Sigmoid colon (tissue), 7 donors: ENCODE results near the gene MIGA2. TPM values are rescaled to one million over a fixed set of nuclear protein-coding genes. Genes with fewer than 3 reads are reported as not detected.
"Not testable (repeated sequence)": the region's sequence is repeated elsewhere in the genome, so short reads cannot be mapped to it uniquely, and the experiment has no call there.

Experiments
- DNase-seq: peaks from one replicate; pipeline ENCODE4 v3.0.0-alpha.2; 2019
- H3K27ac ChIP-seq, 4 donors: fragments of 200-600 bp; sonication (generic); one replicate each; pipeline ENCODE4 v1.5.1; 2016 to 2019; ENCODE audit warnings: mild to moderate bottlenecking in 1 of 4
- H3K27me3 ChIP-seq, 3 donors: fragments of 200-600 bp; sonication (generic); one replicate each; pipeline ENCODE4 v1.5.1; 2019; ENCODE audit warnings: mild to moderate bottlenecking in 1 of 3
- H3K36me3 ChIP-seq, 4 donors: fragments of 200-600 bp; sonication (generic); one replicate each; pipeline ENCODE4 v1.5.1; 2016 to 2019
- H3K4me1 ChIP-seq, 4 donors: fragments of 200-600 bp; sonication (generic); one replicate each; pipeline ENCODE4 v1.5.1; 2017 to 2019
- H3K4me3 ChIP-seq, 4 donors: fragments of 200-600 bp; sonication (generic); one replicate each; pipeline ENCODE4 v1.5.1; 2017 to 2019; ENCODE audit warnings: mild to moderate bottlenecking in 2 of 4, moderate library complexity in 1 of 4
- H3K9me3 ChIP-seq, 4 donors: fragments of 200-600 bp in 3 of 4; sonication (generic) in 3 of 4; one replicate each; pipeline versions ENCODE4 v1.5.1 to v1.6.1; 2013 to 2019
- CTCF ChIP-seq, 4 experiments: fragments of 450-650 bp in 3 of 4; fragments of 200-600 bp in 1 of 4; IDR thresholded peaks; one replicate each; pipeline ENCODE4 v1.5.1; 2016 to 2019; ENCODE audit warnings: antibody characterized with exemption in 4 of 4, mild to moderate bottlenecking in 3 of 4, moderate library complexity in 2 of 4
- EP300 ChIP-seq, 4 donors: sonication (generic); formaldehyde crosslinking; IDR thresholded peaks; one replicate each; pipeline ENCODE4 v1.6.1; 2017; ENCODE audit warnings: antibody characterized with exemption in 4 of 4
- POLR2A ChIP-seq, 2 donors: fragments of 450-650 bp; IDR thresholded peaks; one replicate each; pipeline ENCODE4 v1.6.1; 2016; ENCODE audit warnings: antibody characterized with exemption in 2 of 2, mild to moderate bottlenecking in 2 of 2, moderate library complexity in 2 of 2
- POLR2AphosphoS5 ChIP-seq, 4 donors: sonication (generic); formaldehyde crosslinking; IDR thresholded peaks; one replicate each; pipeline ENCODE4 v1.6.1; 2017; ENCODE audit warnings: antibody characterized with exemption in 4 of 4
- WGBS, 2 donors: extraction: QIAGEN DNeasy Blood & Tissue Kit; methylation state at CpG; one replicate each; pipeline ENCODE4 v1.1.7; 2013; 5-methylcytosine and 5-hydroxymethylcytosine counted together
- intact Hi-C: fragments of 100-400 bp; cut with DNase I; formaldehyde crosslinking; loops from one replicate; pipeline ENCODE4 v1.15.1; 2023
- polyA plus RNA-seq, 3 donors: library from polyadenylated mRNA; stranded (reverse); fragments of 200-250 nt; gene quantifications; one replicate each; pipeline ENCODE4 v1.2.3, GENCODE V29; 2013
- total RNA-seq, 4 donors: library from RNA; depleted of rRNA; stranded (reverse); fragments of >200 nt; gene quantifications; one replicate each; pipeline ENCODE4 v1.1.0, GENCODE V29; 2016
- donor health status: healthy with polysubstance abuse.
- donor health status: Bipolar disorder and iron deficiency.
- donor health status: healthy.

The MIGA2 gene
- total and polyA plus RNA-seq, 7 donors, result 8.4 to 44.3 (median 21.4) TPM

DNA sequence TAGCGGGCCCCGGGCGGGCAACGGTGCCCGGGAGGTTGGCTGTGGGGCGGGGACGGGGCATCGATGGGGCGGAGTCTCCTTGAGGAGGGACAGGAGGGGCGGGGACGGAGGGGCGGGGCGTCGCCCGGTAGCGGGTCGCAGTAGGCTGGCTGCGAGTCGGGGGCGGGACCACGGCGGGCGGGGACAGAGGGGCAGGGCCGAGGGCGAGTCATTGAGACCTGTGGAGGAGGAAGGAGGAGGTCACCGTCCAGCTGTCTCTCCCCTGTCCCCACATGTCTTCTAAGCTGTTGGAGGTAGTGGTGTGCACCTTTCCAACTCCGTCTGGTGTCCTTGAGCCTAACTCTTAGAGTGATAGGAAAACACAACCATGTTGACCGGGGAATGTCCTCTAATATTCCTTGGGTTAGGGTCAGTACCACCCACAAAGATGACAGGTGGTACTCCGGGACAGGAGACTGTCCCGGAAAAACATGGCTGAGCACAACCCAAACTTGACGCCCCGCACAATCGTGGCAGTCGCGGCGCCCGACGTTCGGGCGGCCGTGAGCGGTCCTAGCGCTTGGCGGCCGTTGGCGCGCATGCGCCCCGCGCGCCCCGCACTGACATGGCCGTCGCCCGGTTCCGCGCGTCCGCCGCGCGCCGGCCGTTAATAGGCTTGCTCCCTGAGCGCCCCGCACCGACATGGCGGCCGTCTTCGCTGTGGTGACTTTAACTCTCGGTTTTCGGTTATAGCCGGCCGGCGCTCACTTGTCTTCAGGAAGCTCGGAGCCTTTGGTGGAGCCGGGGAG, 74.5 kb downstream of the MIGA2 start, which contains the start of the genes CRAT and PTPA:
Gene CRAT, minus strand, starts transcription at position 54 of the 788 bp plus-strand sequence. CDS start 284 bp downstream, outside the sequence.
Gene PTPA, plus strand, starts transcription at position 676 of the 788 bp plus-strand sequence. CDS start 186 bp downstream, outside the sequence.
- Histone ChIP-seq H3K27me3 (no peaks in the 10 kb centered on the region), H3K4me3 (peak within 1 kb of the TSS; percentile 73 to 95 (median 87)), H3K4me1 (peaks cover 0 to 41% (median 34%) of the 10 kb centered on the region in 4 donors), H3K36me3 (peaks cover 0 to 24% (median 14%) of the 10 kb centered on the region in 4 donors), H3K9me3 (no peaks in the 10 kb centered on the region), H3K27ac (peak within 1 kb of the TSS; percentile 92 to 97 (median 94))
- 1% methylated on average over 77 of the region's 77 CpGs for WGBS, 2 donors
- intact Hi-C loops, result no loop called here
- TF ChIP-seq CTCF (IDR thresholded peaks at IDR 0.05) (no peak), POLR2AphosphoS5 (IDR thresholded peaks at IDR 0.05) (peak; percentile 96 to 99 (median 96)), POLR2A (IDR thresholded peaks at IDR 0.05) (peak; percentile 81 to 95), EP300 (IDR thresholded peaks at IDR 0.05) (no peak)
- peak; percentile 99 for DNase-seq

- H3K27ac ChIP-seq, result peak overlapping the region; percentile 92 to 97 (median 94)
- no peak for DNase-seq
- no peak for TF ChIP-seq EP300 (IDR thresholded peaks at IDR 0.05)
- no peak for TF ChIP-seq POLR2AphosphoS5 (IDR thresholded peaks at IDR 0.05)
- no peak for TF ChIP-seq POLR2A (IDR thresholded peaks at IDR 0.05)
- TF ChIP-seq CTCF (IDR thresholded peaks at IDR 0.05), result no peak
- peaks cover 0 to 41% (median 34%) of the 10 kb centered on the region in 4 donors for H3K4me1 ChIP-seq
- peak overlapping the region; percentile 73 to 95 (median 87) for H3K4me3 ChIP-seq
- H3K36me3 ChIP-seq, result peaks cover 0 to 17% (median 8%) of the 10 kb centered on the region in 4 donors
- WGBS, 2 donors, result 0 to 1% methylated on average over 37 of the region's 37 CpGs
- no peaks in the 10 kb centered on the region for H3K27me3 ChIP-seq
- intact Hi-C loops, result no loop called here
- H3K9me3 ChIP-seq, result no peaks in the 10 kb centered on the region
Observed at GRCh38 chr9:129111528-129112151, 75.2 kb downstream of the MIGA2 start.

DNA sequence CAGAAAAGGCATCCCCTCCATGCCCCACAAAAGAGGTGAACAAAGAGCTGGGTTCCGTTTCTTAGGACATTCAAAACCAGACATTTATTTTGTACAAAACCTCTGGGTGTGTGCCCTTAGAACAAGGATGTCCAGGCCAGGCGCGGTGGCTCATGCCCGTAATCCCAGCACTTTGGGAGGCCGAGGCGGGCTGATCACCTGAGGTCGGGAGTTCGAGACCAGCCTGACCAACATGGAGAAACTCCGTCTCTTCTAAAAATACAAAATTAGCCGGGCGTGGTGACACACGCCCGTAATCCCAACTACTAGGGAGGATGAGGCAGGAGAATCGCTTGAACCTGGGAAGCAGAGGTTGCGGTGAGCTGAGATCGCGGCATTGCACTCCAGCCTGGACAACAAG, 76.1 kb downstream of the MIGA2 start:
- Histone ChIP-seq H3K4me1 (peaks cover 0 to 41% (median 34%) of the 10 kb centered on the region in 4 donors), H3K4me3 (peak overlapping the region in 3 of 4 donors; percentile 73 to 95 (median 93))
- 91 to 93% methylated on average over 17 of the region's 17 CpGs for WGBS, 2 donors
- DNase-seq, intact Hi-C loops, H3K27me3 ChIP-seq, H3K36me3 ChIP-seq, H3K9me3 ChIP-seq, H3K27ac ChIP-seq: not testable (repeated sequence)

DNA sequence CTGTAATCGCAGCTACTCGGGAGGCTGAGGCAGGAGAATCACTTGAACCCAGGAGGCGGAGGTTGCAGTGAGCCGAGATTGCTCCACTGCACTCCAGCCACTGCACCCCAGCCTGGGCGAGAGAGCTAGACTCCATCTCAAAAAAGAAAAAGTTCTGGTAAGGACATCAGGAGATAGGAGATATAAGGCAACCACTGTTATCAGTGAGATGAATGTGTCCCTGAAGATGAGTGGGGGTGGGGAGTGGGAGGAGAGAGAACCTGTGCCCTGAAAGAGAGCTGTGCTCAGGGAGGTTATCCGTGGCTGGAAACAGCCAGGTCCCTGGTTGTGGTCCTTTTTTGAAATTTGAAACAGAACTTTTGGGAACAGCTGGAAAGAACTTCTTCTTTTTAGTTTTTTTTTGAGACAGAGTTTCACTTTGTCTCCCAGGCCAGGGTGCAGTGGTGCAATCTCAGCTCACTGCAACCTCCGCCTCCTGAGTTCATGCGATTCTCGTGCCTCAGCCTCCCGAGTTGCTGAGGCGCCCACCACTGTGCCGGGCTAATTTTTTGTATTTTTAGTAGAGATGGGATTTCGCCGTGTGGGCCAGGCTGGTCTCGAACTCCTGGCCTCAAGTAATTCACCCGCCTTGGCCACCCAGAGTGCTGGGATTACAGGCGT, 77.3 kb downstream of the MIGA2 start:
- Histone ChIP-seq H3K36me3 (no peaks in the 10 kb centered on the region), H3K27ac (no peak overlapping the region), H3K9me3 (no peaks in the 10 kb centered on the region), H3K27me3 (no peaks in the 10 kb centered on the region), H3K4me1 (peaks cover 0 to 36% (median 27%) of the 10 kb centered on the region in 4 donors), H3K4me3 (no peak overlapping the region)
- TF ChIP-seq POLR2A (IDR thresholded peaks at IDR 0.05) (no peak), EP300 (IDR thresholded peaks at IDR 0.05) (no peak), POLR2AphosphoS5 (IDR thresholded peaks at IDR 0.05) (no peak), CTCF (IDR thresholded peaks at IDR 0.05) (no peak)
- 88 to 92% methylated on average over 17 of the region's 17 CpGs for WGBS, 2 donors
- intact Hi-C loops, result no loop called here
- DNase-seq, result no peak
